Measurements from ENCODE around the gene STAT3. TPM values are rescaled to one million over a fixed set of nuclear protein-coding genes. Genes with fewer than 3 reads are reported as not detected.
A peak's percentile ranks its signal among the peaks of the same experiment; 100 is the strongest.
"Not testable (repeated sequence)": the region's sequence is repeated elsewhere in the genome, so short reads cannot be mapped to it uniquely, and the experiment has no call there.

STAT3 gene
- total RNA-seq, 1 donor from 2014 or later = 210 TPM

- no peak for DNase-seq (ENCODE audit: extremely low spot score in 2 of 2)
- intact Hi-C loops (cut with DNase I) = loop anchor here (5.0 kb wide), 2 partner anchors 84 to 189 kb away; no protein-coding TSS in a partner anchor
- no peaks in the 10 kb centered on the region for H3K27me3 ChIP-seq
- TF ChIP-seq POLR2AphosphoS5 (IDR thresholded peaks at IDR 0.05; ENCODE audit: insufficient read depth in 1 of 2, low read depth in 1 of 2) = no peak
- TF ChIP-seq, protein P1, sequence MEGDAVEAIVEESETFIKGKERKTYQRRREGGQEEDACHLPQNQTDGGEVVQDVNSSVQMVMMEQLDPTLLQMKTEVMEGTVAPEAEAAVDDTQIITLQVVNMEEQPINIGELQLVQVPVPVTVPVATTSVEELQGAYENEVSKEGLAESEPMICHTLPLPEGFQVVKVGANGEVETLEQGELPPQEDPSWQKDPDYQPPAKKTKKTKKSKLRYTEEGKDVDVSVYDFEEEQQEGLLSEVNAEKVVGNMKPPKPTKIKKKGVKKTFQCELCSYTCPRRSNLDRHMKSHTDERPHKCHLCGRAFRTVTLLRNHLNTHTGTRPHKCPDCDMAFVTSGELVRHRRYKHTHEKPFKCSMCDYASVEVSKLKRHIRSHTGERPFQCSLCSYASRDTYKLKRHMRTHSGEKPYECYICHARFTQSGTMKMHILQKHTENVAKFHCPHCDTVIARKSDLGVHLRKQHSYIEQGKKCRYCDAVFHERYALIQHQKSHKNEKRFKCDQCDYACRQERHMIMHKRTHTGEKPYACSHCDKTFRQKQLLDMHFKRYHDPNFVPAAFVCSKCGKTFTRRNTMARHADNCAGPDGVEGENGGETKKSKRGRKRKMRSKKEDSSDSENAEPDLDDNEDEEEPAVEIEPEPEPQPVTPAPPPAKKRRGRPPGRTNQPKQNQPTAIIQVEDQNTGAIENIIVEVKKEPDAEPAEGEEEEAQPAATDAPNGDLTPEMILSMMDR (IDR thresholded peaks at IDR 0.05) = no peak
- no peak for TF ChIP-seq POLR2A (IDR thresholded peaks at IDR 0.05)
- peaks cover 13% of the 10 kb centered on the region for H3K4me1 ChIP-seq
- peak overlapping the region; percentile 22 for H3K27ac ChIP-seq
- peaks cover 0 to 59% of the 10 kb centered on the region in 2 donors for H3K36me3 ChIP-seq
- H3K9me3 ChIP-seq = no peaks in the 10 kb centered on the region
- no peak overlapping the region for H3K4me3 ChIP-seq
Measured at GRCh38 chr17:42323268-42323773, 64.9 kb downstream of the STAT3 start.

DNA sequence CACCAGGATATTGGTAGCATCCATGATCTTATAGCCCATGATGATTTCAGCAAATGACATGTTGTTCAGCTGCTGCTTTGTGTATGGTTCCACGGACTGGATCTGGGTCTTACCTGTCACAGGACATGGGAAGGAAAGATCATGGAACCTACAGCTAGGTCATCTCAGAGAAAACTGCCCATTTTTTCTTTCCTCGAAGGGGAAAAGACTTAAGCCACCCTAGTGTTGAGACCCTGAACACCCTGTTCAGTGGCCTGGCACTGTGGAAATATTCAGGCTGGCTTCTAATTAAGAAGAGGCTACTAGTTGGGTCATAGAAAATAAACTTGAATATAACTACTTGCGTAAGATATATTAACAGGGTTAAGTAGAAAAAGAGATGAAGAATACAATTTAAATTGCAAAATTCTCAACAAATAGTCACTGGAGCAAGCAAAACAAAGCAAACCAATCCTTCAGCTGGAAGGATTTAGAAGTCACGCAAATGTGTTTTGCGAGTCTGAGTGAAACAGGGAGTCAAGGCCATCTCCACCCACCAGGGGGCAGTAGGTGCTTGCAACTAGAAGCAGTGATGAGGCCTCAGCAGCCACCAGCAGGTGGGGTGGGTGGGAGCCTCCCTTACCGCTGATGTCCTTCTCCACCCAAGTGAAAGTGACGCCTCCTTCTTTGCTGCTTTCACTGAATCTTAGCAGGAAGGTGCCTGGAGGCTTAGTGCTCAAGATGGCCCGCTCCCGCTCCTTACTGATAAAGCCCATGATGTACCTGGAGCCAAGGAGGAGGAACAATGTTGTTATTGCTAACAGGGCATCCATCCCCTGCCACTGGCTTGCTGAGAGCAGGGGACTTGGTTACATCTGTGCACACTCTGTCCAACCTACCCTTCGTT, 65.6 kb downstream of the STAT3 start:
- DNase-seq (ENCODE audit: extremely low spot score in 2 of 2) = no peak
- no peak overlapping the region for H3K4me3 ChIP-seq
- peak overlapping the region; percentile 22 for H3K27ac ChIP-seq
- peaks cover 0 to 66% of the 10 kb centered on the region in 2 donors for H3K36me3 ChIP-seq
- no peaks in the 10 kb centered on the region for H3K27me3 ChIP-seq
- peaks cover 13% of the 10 kb centered on the region for H3K4me1 ChIP-seq
- no peak for TF ChIP-seq POLR2A (IDR thresholded peaks at IDR 0.05)
- TF ChIP-seq, protein P1 (IDR thresholded peaks at IDR 0.05) = peak; percentile 99 to 100 (median 100)
- TF ChIP-seq POLR2AphosphoS5 (IDR thresholded peaks at IDR 0.05; ENCODE audit: insufficient read depth in 1 of 2, low read depth in 1 of 2) = peak; percentile 72 to 83
- H3K9me3 ChIP-seq = no peaks in the 10 kb centered on the region
- intact Hi-C loops (cut with DNase I) = loop anchor here (5.0 kb wide), 2 partner anchors 85 to 190 kb away; no protein-coding TSS in a partner anchor

- peaks cover 0 to 71% of the 10 kb centered on the region in 2 donors for H3K36me3 ChIP-seq
- H3K4me3 ChIP-seq = no peak overlapping the region
- TF ChIP-seq POLR2A (IDR thresholded peaks at IDR 0.05) (no peak), POLR2AphosphoS5 (IDR thresholded peaks at IDR 0.05; ENCODE audit: insufficient read depth in 1 of 2, low read depth in 1 of 2) (no peak)
- TF ChIP-seq, protein P1 (IDR thresholded peaks at IDR 0.05) = no peak
- no peaks in the 10 kb centered on the region for H3K27me3 ChIP-seq
- H3K9me3 ChIP-seq = no peaks in the 10 kb centered on the region
- intact Hi-C loops (cut with DNase I) = loop anchor here (5.0 kb wide), 2 partner anchors 86 to 191 kb away; no protein-coding TSS in a partner anchor
- H3K4me1 ChIP-seq = peaks cover 13% of the 10 kb centered on the region
- no peak for DNase-seq (ENCODE audit: extremely low spot score in 2 of 2)
- H3K27ac ChIP-seq = peak overlapping the region; percentile 3
Measured at GRCh38 chr17:42321555-42321954, 66.7 kb downstream of the STAT3 start.

GRCh38 chr17:42317967-42318366, 70.3 kb downstream of the STAT3 start:
- H3K36me3 ChIP-seq = peaks cover 0 to 65% of the 10 kb centered on the region in 2 donors
- H3K27ac ChIP-seq = not testable (repeated sequence)

DNA sequence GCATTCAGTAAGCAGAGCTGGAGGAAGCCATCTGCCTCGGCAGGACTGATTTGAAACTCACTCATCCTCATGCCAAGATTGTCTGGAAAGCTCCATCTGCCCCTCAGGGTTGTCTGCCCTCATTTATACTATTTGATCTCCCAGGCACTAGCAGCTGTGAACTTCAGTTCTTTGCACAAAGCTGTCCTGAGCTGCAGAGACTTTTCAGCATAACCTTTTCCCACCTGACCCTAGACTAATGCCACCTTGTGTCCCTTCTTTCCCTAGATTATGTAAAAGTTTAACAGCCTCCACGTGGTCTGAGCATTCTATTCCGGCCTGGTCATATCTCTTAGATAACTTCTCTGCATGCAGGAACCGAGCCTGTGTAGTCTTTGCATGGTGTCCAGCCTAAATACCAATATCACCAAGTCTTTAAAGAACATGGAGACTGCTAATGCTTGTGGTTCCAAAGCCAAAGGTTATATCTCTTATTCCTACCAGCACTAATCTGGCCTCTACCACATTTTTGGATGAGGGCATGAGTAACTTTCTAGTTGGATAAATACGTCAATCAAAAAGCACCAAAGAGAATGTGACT, 70.9 kb downstream of the STAT3 start:
- no peaks in the 10 kb centered on the region for H3K27me3 ChIP-seq
- no peak for DNase-seq (ENCODE audit: extremely low spot score in 2 of 2)
- H3K9me3 ChIP-seq = no peaks in the 10 kb centered on the region
- intact Hi-C loops (cut with DNase I) = no loop called here
- TF ChIP-seq, protein P1 (IDR thresholded peaks at IDR 0.05) = no peak
- no peak for TF ChIP-seq POLR2A (IDR thresholded peaks at IDR 0.05)
- no peak for TF ChIP-seq POLR2AphosphoS5 (IDR thresholded peaks at IDR 0.05; ENCODE audit: insufficient read depth in 1 of 2, low read depth in 1 of 2)
- H3K36me3 ChIP-seq = peaks cover 0 to 63% of the 10 kb centered on the region in 2 donors
- H3K27ac ChIP-seq = no peak overlapping the region
- no peak overlapping the region for H3K4me3 ChIP-seq
- peaks cover 9% of the 10 kb centered on the region for H3K4me1 ChIP-seq

More at GRCh38 chr17:42317967-42318366, 70.3 kb downstream of the STAT3 start:
- intact Hi-C loops (cut with DNase I); H3K9me3 ChIP-seq; H3K4me1 ChIP-seq; H3K4me3 ChIP-seq; H3K27me3 ChIP-seq; DNase-seq (ENCODE audit: extremely low spot score in 2 of 2): not testable (repeated sequence)
